Trophoblast cell (in vitro differentiated cells and primary cell): ENCODE results near the gene SPEG.

ENCODE experiments used
- DNase-seq, 2 donors: peaks; one replicate each; pipeline ENCODE4 v3.0.0-alpha.2; 2016
- H2AFZ ChIP-seq: 2 replicates; pipeline ENCODE4 v1.6.1; 2013; ENCODE audit warnings: low read length, moderate library complexity, mild to moderate bottlenecking; ENCODE audit not compliant: insufficient read depth, poor library complexity
- H2AK5ac ChIP-seq: 2 replicates; pipeline ENCODE4 v1.6.1; 2013; ENCODE audit warnings: mild to moderate bottlenecking, low read length
- H2BK120ac ChIP-seq: 2 replicates; pipeline ENCODE4 v1.6.1; 2013; ENCODE audit warnings: low read length, mild to moderate bottlenecking, moderate library complexity; ENCODE audit not compliant: insufficient read depth, poor library complexity
- H2BK12ac ChIP-seq: 2 replicates; pipeline ENCODE4 v1.6.1; 2013; ENCODE audit warnings: mild to moderate bottlenecking, low read length, moderate library complexity
- H2BK5ac ChIP-seq: 2 replicates; pipeline ENCODE4 v1.6.1; 2013; ENCODE audit warnings: low read length, low read depth, moderate library complexity, mild to moderate bottlenecking; ENCODE audit not compliant: poor library complexity
- H3K14ac ChIP-seq: 2 replicates; pipeline ENCODE4 v1.6.1; 2013; ENCODE audit warnings: mild to moderate bottlenecking, low read length
- H3K18ac ChIP-seq: 2 replicates; pipeline ENCODE4 v1.6.1; 2013; ENCODE audit warnings: mild to moderate bottlenecking, low read length
- H3K23ac ChIP-seq: 2 replicates; pipeline ENCODE4 v1.6.1; 2013; ENCODE audit warnings: low read length
- H3K27ac ChIP-seq: 2 replicates; pipeline ENCODE4 v1.5.1; 2013; ENCODE audit warnings: low read depth, mild to moderate bottlenecking, inconsistent platforms, low read length, moderate library complexity
- H3K27me3 ChIP-seq: 2 replicates; pipeline ENCODE4 v1.6.1; 2013; ENCODE audit warnings: inconsistent platforms, mild to moderate bottlenecking, low read length, moderate library complexity; ENCODE audit not compliant: insufficient read depth
- H3K36me3 ChIP-seq, 2 experiments: 1 replicate in 1 of 2; 2 replicates in 1 of 2; pipeline ENCODE4 v1.6.1; 2013; ENCODE audit warnings: low read length in 2 of 2, mild to moderate bottlenecking in 2 of 2, moderate library complexity in 1 of 2; ENCODE audit not compliant: insufficient read depth in 2 of 2, control insufficient read depth in 1 of 2
- H3K4ac ChIP-seq: 2 replicates; pipeline ENCODE4 v1.6.1; 2013; ENCODE audit warnings: low read depth, mild to moderate bottlenecking, low read length, moderate library complexity
- H3K4me1 ChIP-seq, 2 experiments: 1 replicate in 1 of 2; 2 replicates in 1 of 2; pipeline ENCODE4 v1.6.1; 2013; ENCODE audit warnings: low read length in 2 of 2, mild to moderate bottlenecking in 2 of 2, moderate library complexity in 1 of 2; ENCODE audit not compliant: insufficient read depth in 2 of 2, control insufficient read depth in 1 of 2
- H3K4me2 ChIP-seq: 2 replicates; pipeline ENCODE4 v1.6.1; 2013; ENCODE audit warnings: inconsistent platforms, mild to moderate bottlenecking, low read length, moderate library complexity
- H3K4me3 ChIP-seq: 2 replicates; pipeline ENCODE4 v1.5.1; 2013; ENCODE audit warnings: mild to moderate bottlenecking, low read depth, low read length, inconsistent platforms
- H3K79me1 ChIP-seq: one replicate; pipeline ENCODE4 v1.6.1; 2013; ENCODE audit warnings: low read length
- H3K79me2 ChIP-seq: 2 replicates; pipeline ENCODE4 v1.6.1; 2013; ENCODE audit warnings: low read length, mild to moderate bottlenecking; ENCODE audit not compliant: control insufficient read depth, insufficient read depth, poor library complexity
- H3K9ac ChIP-seq: 2 replicates; pipeline ENCODE4 v1.6.1; 2013; ENCODE audit warnings: mild to moderate bottlenecking, low read length
- H3K9me3 ChIP-seq: 2 replicates; pipeline ENCODE4 v1.6.1; 2013; ENCODE audit warnings: low read depth, mild to moderate bottlenecking, control low read depth, inconsistent platforms, low read length; ENCODE audit not compliant: insufficient read depth
- H4K12ac ChIP-seq: 2 replicates; pipeline ENCODE4 v1.6.1; 2013; ENCODE audit warnings: low read depth, mild to moderate bottlenecking, low read length, moderate library complexity
- H4K8ac ChIP-seq: 2 replicates; pipeline ENCODE4 v1.6.1; 2013; ENCODE audit warnings: low read depth, mild to moderate bottlenecking, low read length, moderate library complexity
- H4K91ac ChIP-seq: one replicate; pipeline ENCODE4 v1.6.1; 2013; ENCODE audit warnings: low read depth, mild to moderate bottlenecking, low read length, moderate library complexity
- WGBS: extraction: QIAGEN DNeasy Blood & Tissue Kit; methylation state at CpG from one replicate; pipeline ENCODE4 v1.1.7; 2013; ENCODE audit warnings: missing lambda C conversion rate; ENCODE audit not compliant: insufficient read length, insufficient coverage; ENCODE audit errors: extremely low coverage; 5-methylcytosine and 5-hydroxymethylcytosine counted together

SPEG gene

DNA sequence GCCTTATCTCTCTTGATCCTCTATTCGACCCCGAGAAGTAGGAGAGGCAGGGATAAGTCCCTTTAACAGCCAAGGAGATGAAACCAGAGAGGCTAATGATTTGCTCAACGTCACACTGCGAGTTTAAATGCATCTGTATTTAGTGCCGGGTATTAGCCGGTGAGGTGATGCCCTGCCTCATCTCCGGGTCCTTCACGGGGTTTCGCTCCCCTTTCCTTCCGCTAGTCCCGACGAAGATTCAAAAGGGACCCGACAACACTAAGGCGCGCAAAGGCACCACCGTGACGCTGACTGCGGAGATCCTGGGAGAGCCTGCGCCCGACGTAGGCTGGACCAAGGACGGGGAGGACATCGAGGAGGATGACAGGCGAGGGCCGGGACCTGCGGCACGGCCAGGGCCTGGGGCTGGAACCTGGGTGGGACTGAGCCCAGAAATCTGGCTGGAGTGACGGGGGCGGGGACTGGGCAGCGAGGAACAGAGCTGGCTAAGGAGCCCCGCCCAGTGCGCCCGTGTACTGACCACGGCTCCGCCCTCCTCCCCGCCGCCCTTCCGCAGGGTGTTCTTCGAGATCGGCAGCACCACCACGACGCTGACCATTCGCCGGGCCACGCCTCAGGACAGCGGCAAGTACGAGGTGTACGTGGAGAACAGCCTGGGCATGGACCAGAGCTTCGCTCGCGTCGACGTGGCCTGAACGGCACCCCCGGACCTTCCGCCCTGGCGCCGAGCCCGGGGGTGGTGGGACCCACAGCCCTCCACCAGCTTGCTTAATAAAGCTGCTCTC, 63.0 kb downstream of the SPEG start:
- H3K27ac ChIP-seq = peak overlapping the region; percentile 76
- H4K91ac ChIP-seq = peak overlapping the region; percentile 91
- peaks cover 23 to 38% of the 10 kb centered on the region in 2 experiments for H3K4me1 ChIP-seq
- H2AK5ac ChIP-seq = peak overlapping the region; percentile 4
- peak overlapping the region; percentile 76 for H3K4me3 ChIP-seq
- H3K14ac ChIP-seq = peak overlapping the region; percentile 76
- peak overlapping the region; percentile 52 for H2BK120ac ChIP-seq
- peaks cover 16% of the 10 kb centered on the region for H3K27me3 ChIP-seq
- H2AFZ ChIP-seq = peak overlapping the region; percentile 32
- peak overlapping the region; percentile 87 for H3K18ac ChIP-seq
- peak overlapping the region; percentile 28 for H3K9ac ChIP-seq
- H3K23ac ChIP-seq = no peak overlapping the region
- peak overlapping the region; percentile 94 for H3K4me2 ChIP-seq
- peak overlapping the region; percentile 59 for H4K12ac ChIP-seq
- H3K79me2 ChIP-seq = peaks cover 6% of the 10 kb centered on the region
- peak; percentile 83 to 90 for DNase-seq
- no peak overlapping the region for H2BK12ac ChIP-seq
- H3K9me3 ChIP-seq = peaks cover 2% of the 10 kb centered on the region
- peak overlapping the region; percentile 31 for H3K4ac ChIP-seq
- H4K8ac ChIP-seq = peak overlapping the region; percentile 85
- H3K79me1 ChIP-seq = peaks cover 14% of the 10 kb centered on the region
- WGBS = no CpG with 5 or more reads among the region's 59 CpGs
- peak overlapping the region; percentile 20 for H2BK5ac ChIP-seq
- H3K36me3 ChIP-seq = no peaks in the 10 kb centered on the region

DNA sequence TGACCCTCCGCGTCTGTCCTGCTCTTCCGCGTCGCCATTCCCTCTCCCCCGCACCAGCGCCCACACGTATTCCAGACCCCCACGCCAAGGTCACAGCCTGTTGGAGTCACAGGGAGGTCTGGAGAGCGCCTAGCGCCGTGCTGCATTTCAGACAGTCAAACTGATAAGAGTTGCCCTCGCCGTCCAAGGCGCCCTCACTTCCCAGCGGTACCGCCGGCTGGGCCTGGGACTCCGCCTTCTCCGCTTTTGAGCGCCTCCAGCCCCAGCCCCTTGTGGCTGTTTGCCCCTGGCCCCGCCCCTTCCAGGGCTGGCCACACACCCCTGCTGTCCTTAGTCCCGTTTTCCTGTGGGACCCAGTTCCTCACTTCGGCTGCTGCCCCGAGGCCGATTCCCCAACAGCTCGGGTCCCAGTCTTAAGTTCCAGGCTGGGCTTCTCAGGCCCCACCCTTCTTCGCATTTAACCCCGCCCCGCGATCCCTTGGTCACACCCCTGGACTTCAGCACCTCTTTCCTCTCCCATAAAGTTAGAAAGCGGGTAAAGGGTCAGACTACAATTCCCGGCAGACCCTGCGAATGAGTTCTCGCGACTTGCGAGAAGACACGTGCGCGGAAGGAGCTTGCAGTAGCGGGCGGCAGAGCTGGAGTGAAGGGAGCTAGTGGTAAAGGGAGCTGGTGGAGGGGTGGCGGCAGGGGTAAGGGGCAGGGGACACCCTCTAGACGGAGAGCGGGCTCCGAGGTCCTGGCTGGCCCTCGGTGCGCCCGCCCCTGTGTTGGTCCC, 63.8 kb downstream of the SPEG start, which contains the start of gene GMPPA:
Gene GMPPA, plus strand, starts transcription at position 612 of the 778 bp plus-strand sequence. CDS start 1,085 bp downstream, outside the sequence.
- H4K12ac ChIP-seq = peak within 1 kb of the TSS; percentile 64
- peak within 1 kb of the TSS; percentile 69 for H2BK120ac ChIP-seq
- H3K4ac ChIP-seq = peak within 1 kb of the TSS; percentile 64
- peak within 1 kb of the TSS; percentile 94 for H3K4me2 ChIP-seq
- H3K9ac ChIP-seq = peak within 1 kb of the TSS; percentile 92
- peak within 1 kb of the TSS; percentile 81 for H3K4me3 ChIP-seq
- peaks cover 23 to 38% of the 10 kb centered on the region in 2 experiments for H3K4me1 ChIP-seq
- peak within 1 kb of the TSS; percentile 22 for H2BK12ac ChIP-seq
- peak within 1 kb of the TSS; percentile 80 for H2BK5ac ChIP-seq
- H3K9me3 ChIP-seq = peaks cover 2% of the 10 kb centered on the region
- H3K79me1 ChIP-seq = peaks cover 14% of the 10 kb centered on the region
- DNase-seq = peak; percentile 99
- H2AK5ac ChIP-seq = peak within 1 kb of the TSS; percentile 77
- no peak within 1 kb of the TSS for H3K23ac ChIP-seq
- H3K14ac ChIP-seq = peak within 1 kb of the TSS; percentile 91
- peak within 1 kb of the TSS; percentile 87 for H3K18ac ChIP-seq
- H3K27me3 ChIP-seq = peaks cover 16% of the 10 kb centered on the region
- H3K79me2 ChIP-seq = peaks cover 6% of the 10 kb centered on the region
- peak within 1 kb of the TSS; percentile 68 for H2AFZ ChIP-seq
- H3K27ac ChIP-seq = peak within 1 kb of the TSS; percentile 76
- peaks cover 0 to under 1% of the 10 kb centered on the region in 2 experiments for H3K36me3 ChIP-seq
- WGBS = no CpG with 5 or more reads among the region's 49 CpGs
- H4K91ac ChIP-seq = peak within 1 kb of the TSS; percentile 91
- H4K8ac ChIP-seq = peak within 1 kb of the TSS; percentile 93

DNA sequence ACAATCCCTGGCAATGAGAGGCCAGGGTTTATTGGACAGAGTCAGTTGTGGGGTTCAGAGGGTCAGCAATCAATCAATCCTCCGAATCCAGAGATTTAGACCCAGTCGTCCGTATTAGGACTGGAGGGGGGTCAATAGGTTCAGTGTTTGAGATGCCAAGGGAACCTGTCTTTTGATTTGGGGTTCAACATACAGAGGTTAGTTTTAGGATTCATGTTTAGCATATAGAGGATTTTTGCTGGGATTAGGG, 64.3 kb downstream of the SPEG start:
- H3K4ac ChIP-seq = peak overlapping the region; percentile 64
- peak overlapping the region; percentile 91 for H3K14ac ChIP-seq
- peak overlapping the region; percentile 22 for H2BK12ac ChIP-seq
- H3K79me1 ChIP-seq = peaks cover 14% of the 10 kb centered on the region
- H4K12ac ChIP-seq = peak overlapping the region; percentile 64
- H3K4me3 ChIP-seq = peak overlapping the region; percentile 81
- H3K18ac ChIP-seq = peak overlapping the region; percentile 79
- H2BK120ac ChIP-seq = peak overlapping the region; percentile 69
- H3K23ac ChIP-seq = no peak overlapping the region
- H2BK5ac ChIP-seq = peak overlapping the region; percentile 80
- H4K8ac ChIP-seq = peak overlapping the region; percentile 93
- peak overlapping the region; percentile 79 for H3K4me2 ChIP-seq
- H3K9me3 ChIP-seq = peaks cover 2% of the 10 kb centered on the region
- H2AFZ ChIP-seq = peak overlapping the region; percentile 68
- peaks cover 6% of the 10 kb centered on the region for H3K79me2 ChIP-seq
- peaks cover 23 to 38% of the 10 kb centered on the region in 2 experiments for H3K4me1 ChIP-seq
- peak overlapping the region; percentile 92 for H3K9ac ChIP-seq
- H3K27me3 ChIP-seq = peaks cover 16% of the 10 kb centered on the region
- peak overlapping the region; percentile 48 for H3K27ac ChIP-seq
- no CpG with 5 or more reads among the region's 3 CpGs for WGBS
- peak overlapping the region; percentile 88 for H4K91ac ChIP-seq
- H3K36me3 ChIP-seq = peaks cover 4 to 5% of the 10 kb centered on the region in 2 experiments
- H2AK5ac ChIP-seq = peak overlapping the region; percentile 77
- no peak for DNase-seq

DNA sequence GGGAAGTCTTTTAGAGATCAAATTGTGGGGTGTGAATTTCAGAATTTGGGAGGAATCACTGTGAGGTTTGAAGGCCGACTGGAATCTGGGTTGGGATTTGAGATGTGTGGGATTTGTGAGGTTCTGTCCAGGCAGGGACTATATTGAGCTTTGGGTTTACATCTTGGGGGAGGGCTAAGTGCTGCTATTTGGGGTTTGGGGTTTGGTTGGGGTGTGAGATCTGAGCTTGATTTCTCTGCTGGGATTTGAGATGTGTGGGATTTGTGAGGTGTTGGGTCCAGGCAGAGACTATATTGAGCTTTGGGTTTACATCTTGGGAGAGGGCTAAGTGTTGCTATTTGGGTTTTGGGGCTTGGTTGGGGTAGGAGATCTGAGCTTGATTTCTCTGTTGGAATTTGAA, 64.9 kb downstream of the SPEG start:
- Histone ChIP-seq H2AK5ac (peak overlapping the region; percentile 20), H3K4ac (no peak overlapping the region), H3K4me1 (peaks cover 23 to 38% of the 10 kb centered on the region in 2 experiments), H4K8ac (peak overlapping the region; percentile 47), H2BK5ac (no peak overlapping the region), H3K27me3 (peaks cover 16% of the 10 kb centered on the region), H3K79me1 (peaks cover 14% of the 10 kb centered on the region), H3K9ac (no peak overlapping the region), H4K91ac (peak overlapping the region; percentile 41), H4K12ac (peak overlapping the region; percentile 32), H3K4me3 (no peak overlapping the region), H3K36me3 (peaks cover 10% of the 10 kb centered on the region in 2 experiments), H2BK12ac (peak overlapping the region; percentile 2), H3K9me3 (peaks cover 2% of the 10 kb centered on the region), H3K79me2 (peaks cover 6% of the 10 kb centered on the region), H3K23ac (no peak overlapping the region), H2BK120ac (no peak overlapping the region), H3K14ac (no peak overlapping the region), H3K4me2 (peak overlapping the region; percentile 79), H2AFZ (no peak overlapping the region), H3K27ac (no peak overlapping the region), H3K18ac (peak overlapping the region; percentile 30)
- no peak for DNase-seq
- no CpG with 5 or more reads among the region's 1 CpG for WGBS
